ENCODE data around the gene PEPD.

PEPD gene

GRCh38 chr19:33509774-33510173 lies 11.8 kb downstream of the PEPD start:
- no peak for TF ChIP-seq CTCF (IDR thresholded peaks at IDR 0.05; ENCODE audit: insufficient read depth, low read depth, low read length, missing control alignments)
- DNase-seq (ENCODE audit: low read depth) = peak; percentile 24

GRCh38 chr19:33508941-33509614 lies 12.5 kb downstream of the PEPD start:
- no peak for DNase-seq (ENCODE audit: low read depth)
- no peak for TF ChIP-seq CTCF (IDR thresholded peaks at IDR 0.05; ENCODE audit: insufficient read depth, low read depth, low read length, missing control alignments)
- no peak overlapping the region for H3K4me3 ChIP-seq (ENCODE audit: low read length)

More at GRCh38 chr19:33509774-33510173, 11.8 kb downstream of the PEPD start:
- H3K4me3 ChIP-seq (ENCODE audit: low read length) = no peak overlapping the region

GRCh38 chr19:33508431-33508830 lies 13.2 kb downstream of the PEPD start:
- no peak for DNase-seq (ENCODE audit: low read depth)
- no peak overlapping the region for H3K4me3 ChIP-seq (ENCODE audit: low read length)
- TF ChIP-seq CTCF (IDR thresholded peaks at IDR 0.05; ENCODE audit: insufficient read depth, low read depth, low read length, missing control alignments) = no peak

GRCh38 chr19:33508009-33508408 lies 13.6 kb downstream of the PEPD start:
- no peak for TF ChIP-seq CTCF (IDR thresholded peaks at IDR 0.05; ENCODE audit: insufficient read depth, low read depth, low read length, missing control alignments)
- DNase-seq (ENCODE audit: low read depth) = no peak

GRCh38 chr19:33507021-33507956 lies 14.3 kb downstream of the PEPD start:
- TF ChIP-seq CTCF (IDR thresholded peaks at IDR 0.05; ENCODE audit: insufficient read depth, low read depth, low read length, missing control alignments) = no peak
- peak; percentile 12 for DNase-seq (ENCODE audit: low read depth)
- H3K4me3 ChIP-seq (ENCODE audit: low read length) = no peak overlapping the region

More at GRCh38 chr19:33508009-33508408, 13.6 kb downstream of the PEPD start:
- no peak overlapping the region for H3K4me3 ChIP-seq (ENCODE audit: low read length)

- DNase-seq (ENCODE audit: low read depth) = no peak
- no peak for TF ChIP-seq CTCF (IDR thresholded peaks at IDR 0.05; ENCODE audit: insufficient read depth, low read depth, low read length, missing control alignments)
- H3K4me3 ChIP-seq (ENCODE audit: low read length) = no peak overlapping the region
Measured at GRCh38 chr19:33506498-33506897, 15.1 kb downstream of the PEPD start.
